Central memory CD8-positive, alpha-beta T cell (primary cell): Measurements from ENCODE around the gene GPR89A.
"Not testable (repeated sequence)": the region's sequence is repeated elsewhere in the genome, so short reads cannot be mapped to it uniquely, and the experiment has no call there.

ENCODE experiments used
- ATAC-seq: fragments of 150-1000 bp; cut with Tn5 transposase; replicated peaks from 2 replicates; pipeline ENCODE4 v1.10.0; 2022; ENCODE audit warnings: mild to moderate bottlenecking, moderate FRiP score, moderate number of reproducible peaks; ENCODE audit not compliant: poor library complexity, severe bottlenecking; ENCODE audit errors: extremely low read depth
- DNase-seq, 2 donors: peaks; one replicate each; pipeline ENCODE4 v3.0.0; 2021; ENCODE audit warnings: low spot score in 2 of 2
- H3K27ac Mint-ChIP-seq: one replicate; pipeline ENCODE4 v1.8.0; 2022; ENCODE audit warnings: low read depth, mild to moderate bottlenecking, moderate library complexity, mixed read lengths
- H3K27me3 Mint-ChIP-seq: one replicate; pipeline ENCODE4 v1.8.0; 2022; ENCODE audit warnings: mixed read lengths
- H3K36me3 Mint-ChIP-seq: one replicate; pipeline ENCODE4 v1.8.0; 2022; ENCODE audit warnings: mild to moderate bottlenecking, moderate library complexity, mixed read lengths; ENCODE audit not compliant: insufficient read depth
- H3K4me1 Mint-ChIP-seq: one replicate; pipeline ENCODE4 v1.8.0; 2022; ENCODE audit warnings: mixed read lengths
- H3K4me3 Mint-ChIP-seq: one replicate; pipeline ENCODE4 v1.8.0; 2022; ENCODE audit warnings: mild to moderate bottlenecking, moderate library complexity, mixed read lengths
- H3K9me3 Mint-ChIP-seq: one replicate; pipeline ENCODE4 v1.8.0; 2022; ENCODE audit warnings: mixed read lengths

GPR89A gene

GRCh38 chr1:145636237-145636636 is 28.4 kb downstream of the GPR89A start:
- not testable (repeated sequence) for H3K4me1 Mint-ChIP-seq, H3K36me3 Mint-ChIP-seq, H3K27ac Mint-ChIP-seq, H3K9me3 Mint-ChIP-seq, H3K4me3 Mint-ChIP-seq, H3K27me3 Mint-ChIP-seq, DNase-seq, ATAC-seq

DNA sequence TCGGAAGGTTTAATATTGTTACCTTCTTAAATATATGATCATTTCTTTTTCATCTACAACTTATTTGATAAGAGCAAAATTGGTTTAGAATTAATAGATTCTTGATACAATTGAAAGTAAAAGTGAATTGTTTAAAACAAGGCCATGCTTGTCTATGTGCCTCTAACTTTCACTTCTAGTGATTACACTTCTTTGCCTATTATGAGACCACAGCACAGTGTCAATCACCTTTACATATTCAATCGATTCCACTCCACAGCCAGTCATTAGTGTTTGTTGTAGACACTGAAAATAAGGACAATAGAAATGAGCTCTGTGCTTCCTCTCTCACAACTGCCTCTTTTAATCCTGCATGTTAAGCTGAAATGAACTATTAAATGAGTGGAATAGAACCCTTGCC is 34.1 kb downstream of the GPR89A start:
- DNase-seq, H3K27ac Mint-ChIP-seq, H3K4me1 Mint-ChIP-seq, H3K9me3 Mint-ChIP-seq, H3K4me3 Mint-ChIP-seq, H3K27me3 Mint-ChIP-seq, ATAC-seq, H3K36me3 Mint-ChIP-seq: not testable (repeated sequence)

GRCh38 chr1:145643990-145644389 is 36.2 kb downstream of the GPR89A start:
- DNase-seq, H3K36me3 Mint-ChIP-seq, H3K27ac Mint-ChIP-seq, H3K27me3 Mint-ChIP-seq, H3K4me3 Mint-ChIP-seq, H3K4me1 Mint-ChIP-seq, H3K9me3 Mint-ChIP-seq: not testable (repeated sequence)
- ATAC-seq, result peak; percentile 89

GRCh38 chr1:145656245-145656943 is 48.6 kb downstream of the GPR89A start:
- not testable (repeated sequence) for DNase-seq, H3K27me3 Mint-ChIP-seq, H3K27ac Mint-ChIP-seq, H3K36me3 Mint-ChIP-seq, H3K4me3 Mint-ChIP-seq, H3K9me3 Mint-ChIP-seq, H3K4me1 Mint-ChIP-seq, ATAC-seq

DNA sequence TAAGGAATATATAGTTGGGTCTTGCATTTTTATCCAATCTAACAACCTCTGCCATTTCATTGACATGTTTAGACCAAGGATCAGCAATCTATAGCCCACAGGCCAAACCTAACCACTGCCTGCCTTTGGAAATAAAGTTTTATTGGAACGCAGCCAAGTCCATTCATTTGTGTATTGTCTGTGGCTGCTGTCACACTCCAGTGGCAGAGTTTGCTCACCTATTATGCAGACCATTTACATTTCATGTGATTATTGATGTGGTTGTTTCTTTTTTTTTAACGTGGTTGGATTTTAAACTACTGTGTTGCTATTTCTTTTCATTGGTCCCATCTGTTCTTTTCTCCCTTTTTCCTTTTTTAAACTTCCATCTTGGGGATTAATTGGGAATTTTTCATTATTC is 54.7 kb downstream of the GPR89A start:
- ATAC-seq, H3K36me3 Mint-ChIP-seq, H3K4me3 Mint-ChIP-seq, H3K27me3 Mint-ChIP-seq, H3K9me3 Mint-ChIP-seq, DNase-seq, H3K27ac Mint-ChIP-seq, H3K4me1 Mint-ChIP-seq: not testable (repeated sequence)

DNA sequence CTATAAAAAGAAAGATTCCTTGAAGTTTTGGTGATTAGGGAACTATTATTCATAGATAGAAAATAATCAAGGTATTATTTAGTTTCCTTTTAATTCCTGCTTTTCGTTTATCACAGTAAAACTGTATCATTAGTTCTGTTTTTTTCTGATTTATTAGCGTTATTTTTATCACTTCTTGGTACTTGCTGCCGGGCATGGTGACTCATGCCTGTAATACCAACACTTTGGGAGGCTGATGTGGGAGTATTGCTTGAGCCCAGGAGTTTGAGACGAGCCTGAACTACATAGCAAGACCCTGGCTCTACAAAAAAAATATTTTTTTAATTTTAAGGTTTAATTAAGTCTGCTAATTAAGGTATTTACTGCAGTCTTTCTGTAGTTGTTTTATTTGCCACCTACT is 57.2 kb downstream of the GPR89A start:
- ATAC-seq, DNase-seq, H3K9me3 Mint-ChIP-seq, H3K27me3 Mint-ChIP-seq, H3K4me3 Mint-ChIP-seq, H3K27ac Mint-ChIP-seq, H3K36me3 Mint-ChIP-seq, H3K4me1 Mint-ChIP-seq: not testable (repeated sequence)

DNA sequence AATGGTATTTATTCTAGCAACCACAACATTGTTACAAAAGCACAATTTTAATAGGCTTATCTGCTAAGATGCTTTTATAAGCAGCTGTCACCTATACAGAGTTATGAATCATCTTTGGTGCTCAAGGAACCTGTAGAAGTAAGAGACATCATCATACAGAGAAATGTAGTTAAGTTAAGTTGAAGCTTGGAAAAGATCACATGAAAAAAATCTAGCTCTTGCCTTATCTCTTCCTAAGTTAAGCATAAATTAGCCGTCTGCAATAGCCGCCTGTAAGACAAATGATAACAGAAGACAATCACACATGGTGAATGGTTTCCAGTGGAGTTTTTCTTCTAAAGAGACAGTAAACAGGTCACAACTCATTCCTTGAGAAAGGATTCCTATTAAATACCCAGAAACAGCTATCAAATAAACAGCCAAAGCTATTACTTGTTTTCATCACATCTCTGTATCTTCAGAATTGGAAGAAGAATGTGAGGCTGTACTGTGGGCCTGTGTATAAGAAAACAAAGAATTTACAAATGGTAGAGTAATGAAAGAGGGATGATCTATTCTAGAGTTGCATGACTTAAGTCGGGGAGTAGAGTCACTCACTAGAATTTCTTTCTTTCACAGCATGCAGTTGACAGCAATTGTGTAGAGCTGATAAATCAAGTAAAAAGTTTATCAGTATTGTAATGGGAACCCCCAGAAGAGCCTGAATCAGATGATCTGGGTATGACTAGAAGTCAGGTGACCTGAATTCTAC is 63.4 kb downstream of the GPR89A start:
- H3K36me3 Mint-ChIP-seq, H3K4me3 Mint-ChIP-seq, H3K27me3 Mint-ChIP-seq, H3K9me3 Mint-ChIP-seq, DNase-seq, H3K27ac Mint-ChIP-seq, ATAC-seq: not testable (repeated sequence)
- peaks cover 11% of the 10 kb centered on the region for H3K4me1 Mint-ChIP-seq

- not testable (repeated sequence) for ATAC-seq, H3K4me3 Mint-ChIP-seq, H3K36me3 Mint-ChIP-seq, H3K9me3 Mint-ChIP-seq, H3K27me3 Mint-ChIP-seq, DNase-seq, H3K27ac Mint-ChIP-seq
- H3K4me1 Mint-ChIP-seq, result peaks cover 11% of the 10 kb centered on the region
Observed at GRCh38 chr1:145673217-145673616, 65.4 kb downstream of the GPR89A start.

GRCh38 chr1:145684858-145685257 is 77.1 kb downstream of the GPR89A start:
- H3K4me1 Mint-ChIP-seq, result peaks cover 17% of the 10 kb centered on the region
- ATAC-seq, H3K36me3 Mint-ChIP-seq, H3K27me3 Mint-ChIP-seq, DNase-seq, H3K27ac Mint-ChIP-seq, H3K9me3 Mint-ChIP-seq, H3K4me3 Mint-ChIP-seq: not testable (repeated sequence)

GRCh38 chr1:145686078-145686477 is 78.3 kb downstream of the GPR89A start:
- H3K4me3 Mint-ChIP-seq, H3K9me3 Mint-ChIP-seq, ATAC-seq, H3K27ac Mint-ChIP-seq, DNase-seq, H3K27me3 Mint-ChIP-seq, H3K36me3 Mint-ChIP-seq: not testable (repeated sequence)
- H3K4me1 Mint-ChIP-seq, result peaks cover 28% of the 10 kb centered on the region

GRCh38 chr1:145688328-145688727 is 80.5 kb downstream of the GPR89A start:
- no peaks in the 10 kb centered on the region for H3K36me3 Mint-ChIP-seq
- no peaks in the 10 kb centered on the region for H3K9me3 Mint-ChIP-seq
- no peak for DNase-seq
- no peaks in the 10 kb centered on the region for H3K27me3 Mint-ChIP-seq
- peaks cover 34% of the 10 kb centered on the region for H3K4me1 Mint-ChIP-seq
- no peak overlapping the region for H3K4me3 Mint-ChIP-seq
- no peak for ATAC-seq
- H3K27ac Mint-ChIP-seq, result no peak overlapping the region

DNA sequence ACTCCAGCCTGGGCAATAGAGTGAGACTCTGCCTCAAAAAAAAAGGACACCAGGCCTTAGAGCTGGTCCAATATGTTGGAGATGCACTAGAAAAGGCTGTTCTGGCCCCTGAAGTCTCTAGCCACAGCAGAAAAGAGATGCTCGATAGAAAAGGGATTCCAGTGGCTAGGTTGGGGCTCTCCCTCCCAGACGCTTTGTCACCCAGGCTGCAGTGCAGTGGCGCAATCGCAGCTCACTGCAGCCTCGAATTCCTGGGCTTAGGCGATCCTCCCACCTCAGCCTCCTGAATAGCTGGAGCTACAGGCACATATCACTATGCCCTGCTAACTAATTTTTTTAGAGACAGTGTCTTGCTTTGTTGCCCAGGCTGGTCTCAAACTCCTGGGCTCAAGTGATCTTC is 81.1 kb downstream of the GPR89A start:
- no peaks in the 10 kb centered on the region for H3K36me3 Mint-ChIP-seq
- H3K4me3 Mint-ChIP-seq, result peak overlapping the region; percentile 60
- peaks cover 37% of the 10 kb centered on the region for H3K4me1 Mint-ChIP-seq
- ATAC-seq (no peak), DNase-seq (no peak)
- no peaks in the 10 kb centered on the region for H3K9me3 Mint-ChIP-seq
- H3K27me3 Mint-ChIP-seq, result no peaks in the 10 kb centered on the region
- peak overlapping the region; percentile 45 for H3K27ac Mint-ChIP-seq

- H3K4me3 Mint-ChIP-seq, result peak overlapping the region; percentile 60
- H3K36me3 Mint-ChIP-seq, result no peaks in the 10 kb centered on the region
- H3K27ac Mint-ChIP-seq, result peak overlapping the region; percentile 45
- no peaks in the 10 kb centered on the region for H3K27me3 Mint-ChIP-seq
- H3K4me1 Mint-ChIP-seq, result peaks cover 41% of the 10 kb centered on the region
- DNase-seq (no peak), ATAC-seq (peak; percentile 1)
- H3K9me3 Mint-ChIP-seq, result no peaks in the 10 kb centered on the region
Observed at GRCh38 chr1:145689922-145690321, 82.1 kb downstream of the GPR89A start.
